HEK293 (cell line): ENCODE data around the gene NEIL1.

Experiments used
- CTCF ChIA-PET: fragments of 350-600 bp; formaldehyde crosslinking; extraction: SDS; loops from one replicate; lab custom pipeline; 2021; ENCODE audit warnings: antibody characterized with exemption; lab: Yijun Ruan, JAX
- POLR2A ChIA-PET: fragments of 300-600 bp; formaldehyde crosslinking; extraction: SDS; loops from one replicate; lab custom pipeline; 2020; ENCODE audit warnings: antibody characterized with exemption, inconsistent platforms; lab: Yijun Ruan, JAX
- H3K27ac ChIP-seq: fragments of 200-500 bp; sonication (Bioruptor generic); 2 replicates; pipeline ENCODE4 v1.5.1; 2014; ENCODE audit warnings: low read depth, low read length, control low read depth, inconsistent platforms; ENCODE audit errors: extremely low read depth
- H3K36me3 ChIP-seq, 2 experiments: fragments of 200-500 bp in 1 of 2; sonication (Bioruptor generic) in 1 of 2; 1 replicate in 1 of 2; 2 replicates in 1 of 2; pipeline ENCODE4 v1.5.1; 2014 to 2017; ENCODE audit warnings: inconsistent platforms in 2 of 2, low read length in 2 of 2; ENCODE audit not compliant: control insufficient read depth in 2 of 2, insufficient read depth in 1 of 2
- H3K4me1 ChIP-seq: fragments of 200-500 bp; sonication (Bioruptor generic); 2 replicates; pipeline ENCODE4 v1.5.1; 2014; ENCODE audit warnings: mild to moderate bottlenecking, low read length, inconsistent platforms; ENCODE audit not compliant: control insufficient read depth, insufficient read depth
- H3K4me3 ChIP-seq: 2 replicates; pipeline ENCODE4 v1.5.1; 2011; ENCODE audit warnings: low read depth, mild to moderate bottlenecking, control low read depth, low read length, moderate library complexity
- H3K9me3 ChIP-seq: fragments of 200-500 bp; sonication (Bioruptor generic); 2 replicates; pipeline ENCODE4 v1.5.1; 2014; ENCODE audit warnings: low read depth, low read length, inconsistent platforms; ENCODE audit not compliant: control insufficient read depth, insufficient read depth
- BCL11B ChIP-seq: fragments of 450-650 bp; formaldehyde crosslinking; IDR thresholded peaks from 2 replicates; pipeline ENCODE4 v1.5.1; 2016; ENCODE audit warnings: low read depth, missing biosample characterization, missing genetic modification characterization
- EGR2 ChIP-seq: fragments of 450-650 bp; formaldehyde crosslinking; IDR thresholded peaks from 2 replicates; pipeline ENCODE4 v1.5.1; 2016; ENCODE audit warnings: low read depth, missing biosample characterization, missing genetic modification characterization
- GFI1B ChIP-seq: fragments of 450-650 bp; formaldehyde crosslinking; IDR thresholded peaks from 2 replicates; pipeline ENCODE4 v1.5.1; 2016; ENCODE audit warnings: missing biosample characterization, missing genetic modification characterization
- GLI2 ChIP-seq: fragments of 450-650 bp; formaldehyde crosslinking; IDR thresholded peaks from 2 replicates; pipeline ENCODE4; 2017; ENCODE audit warnings: missing biosample characterization, missing genetic modification characterization, low read depth, borderline replicate concordance
- KLF9 ChIP-seq: fragments of 450-650 bp; formaldehyde crosslinking; IDR thresholded peaks from 2 replicates; pipeline ENCODE4 v1.5.1; 2016; ENCODE audit warnings: missing biosample characterization, missing genetic modification characterization, low read depth
- MYNN ChIP-seq: fragments of 450-650 bp; formaldehyde crosslinking; IDR thresholded peaks from 2 replicates; pipeline ENCODE4 v1.5.1; 2016; ENCODE audit warnings: missing biosample characterization, missing genetic modification characterization, borderline replicate concordance
- SCRT1 ChIP-seq: fragments of 450-650 bp; formaldehyde crosslinking; IDR thresholded peaks from 2 replicates; pipeline ENCODE4 v1.5.1; 2016; ENCODE audit warnings: missing biosample characterization, missing genetic modification characterization, borderline replicate concordance
- SP2 ChIP-seq: fragments of 450-650 bp; formaldehyde crosslinking; IDR thresholded peaks from 2 replicates; pipeline ENCODE4 v1.5.1; 2016; ENCODE audit warnings: missing biosample characterization, missing genetic modification characterization
- ZBTB17 ChIP-seq: fragments of 450-650 bp; formaldehyde crosslinking; IDR thresholded peaks from 2 replicates; pipeline ENCODE4 v1.5.1; 2016; ENCODE audit warnings: missing biosample characterization, missing genetic modification characterization
- ZEB2 ChIP-seq: fragments of 450-650 bp; formaldehyde crosslinking; IDR thresholded peaks from 2 replicates; pipeline ENCODE4 v1.5.1; 2016; ENCODE audit warnings: missing biosample characterization, missing genetic modification characterization
- ZFHX2 ChIP-seq: fragments of 450-650 bp; formaldehyde crosslinking; conservative IDR thresholded peaks from 2 replicates; pipeline ENCODE4 v1.5.1; 2016; ENCODE audit warnings: missing biosample characterization, missing genetic modification characterization
- ZNF133 ChIP-seq: fragments of 450-650 bp; formaldehyde crosslinking; IDR thresholded peaks from 2 replicates; pipeline ENCODE4 v1.5.1; 2016; ENCODE audit warnings: missing biosample characterization, missing genetic modification characterization
- ZNF157 ChIP-seq: fragments of 450-650 bp; formaldehyde crosslinking; IDR thresholded peaks from 2 replicates; pipeline ENCODE4 v1.5.1; 2016; ENCODE audit warnings: missing biosample characterization, missing genetic modification characterization
- ZNF184 ChIP-seq: fragments of 450-650 bp; IDR thresholded peaks from 2 replicates; pipeline ENCODE4 v1.5.1; 2018; ENCODE audit warnings: missing biosample characterization, mild to moderate bottlenecking, missing genetic modification characterization
- ZNF223 ChIP-seq: fragments of 450-650 bp; formaldehyde crosslinking; IDR thresholded peaks from 2 replicates; pipeline ENCODE4 v1.5.1; 2016; ENCODE audit warnings: missing biosample characterization, missing genetic modification characterization
- ZNF335 ChIP-seq: fragments of 450-650 bp; formaldehyde crosslinking; conservative IDR thresholded peaks from 2 replicates; pipeline ENCODE4 v1.5.1; 2016; ENCODE audit warnings: missing biosample characterization, missing genetic modification characterization
- ZNF341 ChIP-seq: fragments of 450-650 bp; formaldehyde crosslinking; IDR thresholded peaks from 2 replicates; pipeline ENCODE4; 2016; ENCODE audit warnings: low read depth, missing biosample characterization, missing genetic modification characterization
- ZNF394 ChIP-seq: fragments of 450-650 bp; formaldehyde crosslinking; IDR thresholded peaks from 2 replicates; pipeline ENCODE4 v1.5.1; 2016; ENCODE audit warnings: missing biosample characterization, missing genetic modification characterization, mild to moderate bottlenecking, moderate library complexity, borderline replicate concordance
- ZNF404 ChIP-seq: fragments of 450-650 bp; formaldehyde crosslinking; IDR thresholded peaks from 2 replicates; pipeline ENCODE4 v1.5.1; 2017; ENCODE audit warnings: missing biosample characterization, missing genetic modification characterization
- ZNF48 ChIP-seq: fragments of 450-650 bp; formaldehyde crosslinking; IDR thresholded peaks from 2 replicates; pipeline ENCODE4 v1.5.1; 2016; ENCODE audit warnings: missing biosample characterization, missing genetic modification characterization
- ZNF544 ChIP-seq: fragments of 450-650 bp; formaldehyde crosslinking; IDR thresholded peaks from 2 replicates; pipeline ENCODE4 v1.5.0; 2017; ENCODE audit warnings: missing biosample characterization, missing genetic modification characterization
- ZNF600 ChIP-seq: fragments of 450-650 bp; formaldehyde crosslinking; IDR thresholded peaks from 2 replicates; pipeline ENCODE4 v1.5.1; 2016; ENCODE audit warnings: missing biosample characterization, missing genetic modification characterization
- ZNF660 ChIP-seq: fragments of 450-650 bp; IDR thresholded peaks from 2 replicates; pipeline ENCODE4 v1.5.1; 2018; ENCODE audit warnings: missing biosample characterization, mild to moderate bottlenecking, missing genetic modification characterization
- ZNF777 ChIP-seq: fragments of 450-650 bp; formaldehyde crosslinking; IDR thresholded peaks from 2 replicates; pipeline ENCODE4 v1.5.1; 2017; ENCODE audit warnings: missing biosample characterization, missing genetic modification characterization, borderline replicate concordance
- ZXDB ChIP-seq: fragments of 450-650 bp; formaldehyde crosslinking; IDR thresholded peaks from 2 replicates; pipeline ENCODE4 v1.5.1; 2016; ENCODE audit warnings: missing biosample characterization, missing genetic modification characterization
- TF ChIP-seq, protein P1 (sequence below): fragments of 450-650 bp; formaldehyde crosslinking; IDR thresholded peaks from 2 replicates; pipeline ENCODE4 v1.5.1; 2017; ENCODE audit warnings: missing biosample characterization, missing genetic modification characterization
- TF ChIP-seq, protein P2 (sequence below): fragments of 450-650 bp; formaldehyde crosslinking; IDR thresholded peaks from 2 replicates; pipeline ENCODE4; 2016; ENCODE audit warnings: missing biosample characterization, missing genetic modification characterization

NEIL1 gene

DNA sequence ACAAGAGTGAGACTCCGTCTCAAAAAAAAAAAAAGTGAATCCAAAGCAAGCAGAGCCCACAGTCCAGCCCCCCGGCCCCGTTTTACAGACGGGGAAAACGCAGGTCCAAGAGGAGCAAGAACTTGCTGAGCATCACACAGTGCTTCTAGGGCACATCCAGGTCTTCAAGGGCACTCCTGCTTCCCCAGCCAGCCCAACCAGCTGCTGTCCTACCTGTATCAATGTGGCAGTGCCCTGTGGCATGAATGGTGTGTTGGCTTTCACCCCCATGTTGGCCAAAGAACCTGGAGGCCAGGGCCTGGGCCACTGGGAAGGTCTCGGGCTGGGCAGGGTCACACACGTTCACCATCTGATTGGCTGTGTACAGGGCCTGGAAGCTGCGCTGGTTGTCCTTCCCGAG lies 16.9 kb downstream of the NEIL1 start (continued):
- no peak for TF ChIP-seq ZNF777 (tag by site-specific recombination)
- no peak for TF ChIP-seq MYNN
- no peak for TF ChIP-seq ZNF223 (tag by site-specific recombination)
- TF ChIP-seq ZBTB17, result no peak

DNA sequence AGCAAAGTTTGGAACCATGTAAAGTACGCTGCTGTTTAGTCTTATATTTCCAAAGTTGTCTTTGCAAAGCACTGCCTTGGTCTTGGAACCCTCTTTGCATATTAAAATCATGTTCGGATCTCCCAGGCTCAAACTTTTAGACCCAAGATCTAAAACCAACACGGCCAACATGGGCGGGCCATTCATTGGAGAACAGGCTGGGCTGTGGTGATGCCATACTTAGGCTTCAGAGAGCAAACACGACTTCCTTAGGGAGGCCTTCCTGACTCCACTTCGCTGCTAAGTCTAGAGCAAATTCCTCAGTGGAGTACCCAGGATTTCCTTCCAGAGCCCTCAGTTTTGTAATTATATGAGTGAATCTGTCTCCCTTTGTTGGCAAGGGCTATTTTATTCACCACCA lies 18.0 kb downstream of the NEIL1 start:
- Histone ChIP-seq H3K4me3 (no peak overlapping the region), H3K9me3 (no peaks in the 10 kb centered on the region), H3K36me3 (peaks cover 12 to 59% of the 10 kb centered on the region in 2 experiments; a peak in 2 of 3 replicates), H3K4me1 (peaks cover 8% of the 10 kb centered on the region), H3K27ac (no peak overlapping the region)
- ChIA-PET CTCF (interaction anchor here (0.7 kb wide), 1 partner anchor 87 kb away, joined by 4 read pairs; the partner anchor contains the start of gene SIN3A), POLR2A (no interaction called here)
- TF ChIP-seq GLI2 (tag by site-specific recombination), result no peak
- TF ChIP-seq GFI1B (tag by site-specific recombination), result no peak
- TF ChIP-seq BCL11B (tag by site-specific recombination), result no peak
- TF ChIP-seq KLF9 (tag by site-specific recombination), result no peak
- TF ChIP-seq SCRT1 (tag by site-specific recombination), result no peak
- no peak for TF ChIP-seq SP2 (tag by site-specific recombination)
- TF ChIP-seq, protein P1, sequence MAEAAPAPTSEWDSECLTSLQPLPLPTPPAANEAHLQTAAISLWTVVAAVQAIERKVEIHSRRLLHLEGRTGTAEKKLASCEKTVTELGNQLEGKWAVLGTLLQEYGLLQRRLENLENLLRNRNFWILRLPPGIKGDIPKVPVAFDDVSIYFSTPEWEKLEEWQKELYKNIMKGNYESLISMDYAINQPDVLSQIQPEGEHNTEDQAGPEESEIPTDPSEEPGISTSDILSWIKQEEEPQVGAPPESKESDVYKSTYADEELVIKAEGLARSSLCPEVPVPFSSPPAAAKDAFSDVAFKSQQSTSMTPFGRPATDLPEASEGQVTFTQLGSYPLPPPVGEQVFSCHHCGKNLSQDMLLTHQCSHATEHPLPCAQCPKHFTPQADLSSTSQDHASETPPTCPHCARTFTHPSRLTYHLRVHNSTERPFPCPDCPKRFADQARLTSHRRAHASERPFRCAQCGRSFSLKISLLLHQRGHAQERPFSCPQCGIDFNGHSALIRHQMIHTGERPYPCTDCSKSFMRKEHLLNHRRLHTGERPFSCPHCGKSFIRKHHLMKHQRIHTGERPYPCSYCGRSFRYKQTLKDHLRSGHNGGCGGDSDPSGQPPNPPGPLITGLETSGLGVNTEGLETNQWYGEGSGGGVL (tag by site-specific recombination), result no peak
- no peak for TF ChIP-seq ZNF600 (tag by site-specific recombination)
- TF ChIP-seq ZNF404 (tag by site-specific recombination), result no peak
- no peak for TF ChIP-seq ZNF335
- TF ChIP-seq ZNF341 (tag by site-specific recombination), result no peak
- no peak for TF ChIP-seq ZNF660 (tag by site-specific recombination)
- no peak for TF ChIP-seq ZNF157
- no peak for TF ChIP-seq ZNF184 (tag by site-specific recombination)
- TF ChIP-seq ZNF48, result no peak
- no peak for TF ChIP-seq ZEB2 (tag by site-specific recombination)
- TF ChIP-seq ZXDB (tag by site-specific recombination), result no peak
- TF ChIP-seq ZNF133, result no peak
- no peak for TF ChIP-seq ZNF544 (tag by site-specific recombination)

DNA sequence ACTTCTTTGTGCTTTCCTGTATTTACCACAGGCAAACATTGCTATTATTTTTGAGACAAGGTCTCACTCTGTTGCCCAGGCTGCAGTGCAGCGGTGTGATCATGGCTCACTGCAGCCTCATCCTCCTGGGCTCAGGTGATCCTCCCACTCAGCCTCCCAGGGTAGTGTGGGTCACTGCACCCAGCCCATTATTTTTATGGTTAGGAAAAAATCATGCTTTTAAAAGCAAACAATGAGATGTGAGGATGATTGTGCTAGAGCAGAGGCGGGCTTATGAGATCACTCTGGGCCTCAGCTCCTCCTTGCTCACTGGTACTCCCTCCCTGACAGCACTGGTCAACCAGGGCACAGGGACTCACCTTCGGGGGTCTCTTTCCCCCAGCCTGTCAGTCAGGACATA lies 19.3 kb downstream of the NEIL1 start:
- ChIA-PET CTCF (interaction anchor here (1.4 to 5.3 kb wide), 6 partner anchors 11 to 318 kb away, joined by 6 to 66 read pairs (median 44); partner anchors contain the start of genes IMP3, SIN3A and SNX33), POLR2A (interaction anchor here (2.7 to 5.8 kb wide), 2 partner anchors 18 to 87 kb away, joined by 31 to 242 read pairs; partner anchors contain the start of genes NEIL1 and SIN3A)
- H3K36me3 ChIP-seq, result peaks cover 23 to 57% of the 10 kb centered on the region in 2 experiments
- H3K4me1 ChIP-seq, result peaks cover 8% of the 10 kb centered on the region
- no peaks in the 10 kb centered on the region for H3K9me3 ChIP-seq
- H3K4me3 ChIP-seq, result no peak overlapping the region
- TF ChIP-seq, protein P2, sequence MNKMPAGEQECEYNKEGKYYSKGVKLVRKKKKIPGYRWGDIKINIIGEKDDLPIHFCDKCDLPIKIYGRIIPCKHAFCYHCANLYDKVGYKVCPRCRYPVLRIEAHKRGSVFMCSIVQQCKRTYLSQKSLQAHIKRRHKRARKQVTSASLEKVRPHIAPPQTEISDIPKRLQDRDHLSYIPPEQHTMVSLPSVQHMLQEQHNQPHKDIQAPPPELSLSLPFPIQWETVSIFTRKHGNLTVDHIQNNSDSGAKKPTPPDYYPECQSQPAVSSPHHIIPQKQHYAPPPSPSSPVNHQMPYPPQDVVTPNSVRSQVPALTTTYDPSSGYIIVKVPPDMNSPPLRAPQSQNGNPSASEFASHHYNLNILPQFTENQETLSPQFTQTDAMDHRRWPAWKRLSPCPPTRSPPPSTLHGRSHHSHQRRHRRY (tag by site-specific recombination), result no peak
- TF ChIP-seq EGR2 (peak; percentile 77), ZNF394 (peak; percentile 68; the same call in 1 of the 2 replicates), ZFHX2 (tag by site-specific recombination) (peak; percentile 58)
- no peak overlapping the region for H3K27ac ChIP-seq
